Breast epithelium (tissue), 3 donors: ENCODE results near the gene NCOA5.

Experiments
- POLR2A ChIP-seq: fragments of 450-650 bp; IDR thresholded peaks from one replicate; pipeline ENCODE4 v1.6.1; 2016; ENCODE audit warnings: antibody characterized with exemption, mild to moderate bottlenecking, moderate library complexity
- POLR2AphosphoS5 ChIP-seq, 3 donors: sonication (generic); formaldehyde crosslinking; IDR thresholded peaks; one replicate each; pipeline ENCODE4 v1.6.1; 2017; ENCODE audit warnings: antibody characterized with exemption in 3 of 3
- TF ChIP-seq, protein P1 (sequence below), 3 donors: fragments of 450-650 bp; IDR thresholded peaks; one replicate each; pipeline ENCODE4 v1.5.1; 2016 to 2017; ENCODE audit warnings: antibody characterized with exemption in 3 of 3, mild to moderate bottlenecking in 3 of 3, moderate library complexity in 3 of 3

DNA sequence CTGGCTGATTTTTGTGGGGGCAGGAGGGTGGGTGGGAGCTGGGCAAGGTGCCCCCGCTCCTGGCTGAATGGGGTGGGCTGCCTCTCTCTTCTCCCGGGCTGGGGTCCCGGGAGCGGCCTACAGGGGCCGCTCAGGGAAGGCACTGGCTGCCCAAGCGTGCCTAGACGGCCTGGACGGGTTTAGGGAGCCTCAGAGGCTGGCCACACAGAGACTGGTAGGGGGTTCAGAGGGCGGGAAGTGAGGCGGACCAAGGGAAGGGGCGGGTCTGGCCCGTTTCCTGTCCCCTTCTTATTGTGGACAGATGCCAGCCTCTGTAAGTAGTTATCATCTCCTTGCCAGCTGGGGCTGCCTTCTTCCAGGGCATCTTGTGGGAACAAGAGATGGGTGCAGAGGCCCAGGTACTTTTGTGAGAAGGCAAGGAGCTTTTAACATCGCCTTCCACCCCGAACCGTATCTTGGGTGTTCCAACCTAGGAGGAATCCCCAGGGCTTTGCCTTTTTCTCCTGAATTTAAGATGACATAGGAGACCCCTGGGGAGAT lies 28.8 kb upstream of the NCOA5 start:
- TF ChIP-seq, protein P1, sequence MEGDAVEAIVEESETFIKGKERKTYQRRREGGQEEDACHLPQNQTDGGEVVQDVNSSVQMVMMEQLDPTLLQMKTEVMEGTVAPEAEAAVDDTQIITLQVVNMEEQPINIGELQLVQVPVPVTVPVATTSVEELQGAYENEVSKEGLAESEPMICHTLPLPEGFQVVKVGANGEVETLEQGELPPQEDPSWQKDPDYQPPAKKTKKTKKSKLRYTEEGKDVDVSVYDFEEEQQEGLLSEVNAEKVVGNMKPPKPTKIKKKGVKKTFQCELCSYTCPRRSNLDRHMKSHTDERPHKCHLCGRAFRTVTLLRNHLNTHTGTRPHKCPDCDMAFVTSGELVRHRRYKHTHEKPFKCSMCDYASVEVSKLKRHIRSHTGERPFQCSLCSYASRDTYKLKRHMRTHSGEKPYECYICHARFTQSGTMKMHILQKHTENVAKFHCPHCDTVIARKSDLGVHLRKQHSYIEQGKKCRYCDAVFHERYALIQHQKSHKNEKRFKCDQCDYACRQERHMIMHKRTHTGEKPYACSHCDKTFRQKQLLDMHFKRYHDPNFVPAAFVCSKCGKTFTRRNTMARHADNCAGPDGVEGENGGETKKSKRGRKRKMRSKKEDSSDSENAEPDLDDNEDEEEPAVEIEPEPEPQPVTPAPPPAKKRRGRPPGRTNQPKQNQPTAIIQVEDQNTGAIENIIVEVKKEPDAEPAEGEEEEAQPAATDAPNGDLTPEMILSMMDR (IDR thresholded peaks at IDR 0.05) = no peak
- TF ChIP-seq POLR2AphosphoS5 (IDR thresholded peaks at IDR 0.05) (no peak), POLR2A (no peak)
